Spleen (tissue), 7 donors: Measurements from ENCODE around the gene TTLL11.

ENCODE experiments used
- POLR2A ChIP-seq, 3 donors: fragments of 450-650 bp; IDR thresholded peaks; one replicate each; pipeline ENCODE4 v1.5.1; 2017; ENCODE audit warnings: antibody characterized with exemption in 3 of 3, mild to moderate bottlenecking in 1 of 3
- POLR2AphosphoS5 ChIP-seq, 3 donors: sonication (generic); formaldehyde crosslinking; IDR thresholded peaks; one replicate each; pipeline ENCODE4 v1.5.1; 2017; ENCODE audit warnings: antibody characterized with exemption in 3 of 3
- TF ChIP-seq, protein P1 (sequence below), 11 experiments: fragments of 200-600 bp in 7 of 11; fragments of 450-650 bp in 4 of 11; sonication (generic) in 4 of 11; IDR thresholded peaks in 8 of 11; conservative IDR thresholded peaks in 3 of 11; 1 replicate in 7 of 11; 2 replicates in 4 of 11; pipeline versions ENCODE4 v1.4.0 to v1.8.0; 2016 to 2021; ENCODE audit warnings: antibody characterized with exemption in 11 of 11, inconsistent platforms in 4 of 11, mild to moderate bottlenecking in 1 of 11
- donor health status: DM: no; HTN: no; CAD: no; lungs with moderate emphysema.
- donor health status: DM: no; HTN: no; CAD: no.
- donor health status: DM: no; HTN: no; CAD: no.

DNA sequence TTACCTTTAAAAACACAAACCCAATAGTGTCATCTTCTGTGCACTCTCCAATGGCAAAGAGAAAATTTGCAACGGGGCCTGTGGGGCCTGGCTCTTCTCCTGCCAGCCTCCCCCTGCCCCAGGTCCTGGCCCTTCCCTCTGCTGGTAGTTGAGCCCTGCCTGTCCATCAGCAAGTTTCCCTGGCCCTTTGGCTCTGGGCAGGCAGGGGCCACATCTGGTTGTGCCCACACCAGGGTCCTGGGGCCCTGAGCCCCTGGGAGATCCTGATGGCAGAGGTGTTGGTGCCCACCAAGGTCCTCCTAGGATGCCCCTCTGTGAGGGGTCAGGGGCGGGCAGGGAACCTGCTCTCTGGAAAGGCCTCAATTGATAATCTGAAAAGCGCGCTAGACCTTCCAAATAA lies 284.3 kb downstream of the TTLL11 start:
- TF ChIP-seq, protein P1, sequence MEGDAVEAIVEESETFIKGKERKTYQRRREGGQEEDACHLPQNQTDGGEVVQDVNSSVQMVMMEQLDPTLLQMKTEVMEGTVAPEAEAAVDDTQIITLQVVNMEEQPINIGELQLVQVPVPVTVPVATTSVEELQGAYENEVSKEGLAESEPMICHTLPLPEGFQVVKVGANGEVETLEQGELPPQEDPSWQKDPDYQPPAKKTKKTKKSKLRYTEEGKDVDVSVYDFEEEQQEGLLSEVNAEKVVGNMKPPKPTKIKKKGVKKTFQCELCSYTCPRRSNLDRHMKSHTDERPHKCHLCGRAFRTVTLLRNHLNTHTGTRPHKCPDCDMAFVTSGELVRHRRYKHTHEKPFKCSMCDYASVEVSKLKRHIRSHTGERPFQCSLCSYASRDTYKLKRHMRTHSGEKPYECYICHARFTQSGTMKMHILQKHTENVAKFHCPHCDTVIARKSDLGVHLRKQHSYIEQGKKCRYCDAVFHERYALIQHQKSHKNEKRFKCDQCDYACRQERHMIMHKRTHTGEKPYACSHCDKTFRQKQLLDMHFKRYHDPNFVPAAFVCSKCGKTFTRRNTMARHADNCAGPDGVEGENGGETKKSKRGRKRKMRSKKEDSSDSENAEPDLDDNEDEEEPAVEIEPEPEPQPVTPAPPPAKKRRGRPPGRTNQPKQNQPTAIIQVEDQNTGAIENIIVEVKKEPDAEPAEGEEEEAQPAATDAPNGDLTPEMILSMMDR (IDR thresholded peaks at IDR 0.05 in 8 of 11, conservative IDR thresholded peaks at IDR 0.05 in 3 of 11), result no peak
- TF ChIP-seq POLR2A (IDR thresholded peaks at IDR 0.05) (no peak), POLR2AphosphoS5 (IDR thresholded peaks at IDR 0.05) (no peak)
